Activated naive CD4-positive, alpha-beta T cell treated with anti-CD3 and anti-CD28 coated beads for 36 hours (primary cell): ENCODE measurements around the gene CHD6. TPM values are rescaled to one million over a fixed set of nuclear protein-coding genes. Genes with fewer than 3 reads are reported as not detected.

Source experiments
- CTCF ChIA-PET: fragments of 350-600 bp; sonication (Branson Sonifier 250); formaldehyde crosslinking; loops from one replicate; lab custom pipeline; 2021; ENCODE audit warnings: antibody characterized with exemption; lab: Charles Lee
- DNase-seq: peaks from one replicate; pipeline ENCODE4 v3.0.0-alpha.2; 2020
- H3K27ac Mint-ChIP-seq: one replicate; pipeline ENCODE4 v1.8.0; 2021; ENCODE audit warnings: mild to moderate bottlenecking, mixed read lengths
- H3K27me3 Mint-ChIP-seq: one replicate; pipeline ENCODE4 v1.8.0; 2021; ENCODE audit warnings: low read depth, mixed read lengths
- H3K36me3 Mint-ChIP-seq: one replicate; pipeline ENCODE4 v1.8.0; 2021; ENCODE audit warnings: low read depth, mixed read lengths
- H3K4me1 Mint-ChIP-seq: one replicate; pipeline ENCODE4 v1.8.0; 2021; ENCODE audit warnings: low read depth, mixed read lengths
- H3K4me3 Mint-ChIP-seq: one replicate; pipeline ENCODE4 v1.8.0; 2021; ENCODE audit warnings: mild to moderate bottlenecking, moderate library complexity, mixed read lengths
- H3K9me3 Mint-ChIP-seq: one replicate; pipeline ENCODE4 v1.8.0; 2021; ENCODE audit warnings: mixed read lengths
- intact Hi-C: fragments of 100-400 bp; cut with micrococcal nuclease; formaldehyde crosslinking; loops from one replicate; pipeline ENCODE4 v1.15.1; 2023
- total RNA-seq, 2 experiments: library from RNA; stranded (reverse); gene quantifications; one replicate each; pipeline ENCODE4 v1.2.3, GENCODE V29; 2021

Gene CHD6
- total RNA-seq, 2 experiments from 2014 or later, result 30.1 to 31.8 TPM

DNA sequence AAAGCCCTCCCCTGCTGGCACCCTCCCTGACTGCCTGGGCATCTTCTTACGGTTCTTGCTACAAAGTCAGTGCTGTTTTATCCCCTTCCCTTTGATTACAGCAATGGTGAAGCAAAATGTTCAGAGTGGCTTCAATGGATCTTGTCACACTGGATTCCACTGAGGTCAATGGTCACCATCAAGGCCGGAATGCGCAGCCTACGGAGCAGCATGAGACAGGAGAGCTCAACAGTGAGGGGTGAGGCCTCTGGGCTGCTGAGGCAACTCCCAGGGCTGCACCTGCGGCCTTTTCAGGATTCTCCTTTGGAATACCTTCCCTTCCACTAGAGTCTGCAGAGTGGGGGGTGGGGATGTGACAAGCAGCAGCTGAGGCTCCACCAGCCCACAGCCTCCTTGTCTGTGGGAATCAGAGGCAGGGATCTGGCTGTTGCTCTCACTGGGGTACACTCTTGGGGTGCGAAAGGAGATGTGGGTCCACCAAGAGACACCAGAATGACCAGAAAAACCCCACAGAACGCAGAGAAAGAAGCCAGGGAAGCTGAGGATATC is 211.2 kb downstream of the CHD6 start:
- Mint-ChIP-seq H3K9me3 (no peaks in the 10 kb centered on the region), H3K27ac (no peak overlapping the region), H3K4me3 (no peak overlapping the region), H3K36me3 (peaks cover 16% of the 10 kb centered on the region), H3K27me3 (no peaks in the 10 kb centered on the region), H3K4me1 (peaks cover 12% of the 10 kb centered on the region)
- intact Hi-C loops, result no loop called here
- no peak for DNase-seq
- CTCF ChIA-PET, result interaction anchor here (0.7 to 1.2 kb wide), 2 partner anchors 22 to 95 kb away, joined by 3 read pairs; no protein-coding TSS in a partner anchor

DNA sequence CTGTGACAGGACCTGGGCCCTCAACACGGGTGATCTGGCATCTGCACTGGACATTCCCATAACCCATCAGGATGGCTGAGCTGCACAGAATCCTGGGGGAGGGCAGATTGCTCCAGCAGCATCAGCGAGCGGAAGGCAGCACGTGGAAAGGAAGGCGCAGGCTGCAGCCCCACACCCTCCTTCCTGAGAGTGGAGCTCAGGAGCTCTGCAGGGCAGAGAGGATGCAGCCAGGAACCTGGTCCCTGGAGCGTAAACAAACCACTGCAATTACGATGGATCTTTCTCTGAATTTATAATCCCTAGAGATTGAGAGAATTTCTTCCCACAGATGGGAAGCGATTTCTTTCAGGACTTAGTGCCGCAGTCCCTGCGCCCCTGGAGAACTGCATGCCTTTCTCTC is 211.8 kb downstream of the CHD6 start:
- no peak overlapping the region for H3K27ac Mint-ChIP-seq
- no peaks in the 10 kb centered on the region for H3K27me3 Mint-ChIP-seq
- peaks cover 16% of the 10 kb centered on the region for H3K36me3 Mint-ChIP-seq
- intact Hi-C loops, result no loop called here
- peaks cover 12% of the 10 kb centered on the region for H3K4me1 Mint-ChIP-seq
- H3K9me3 Mint-ChIP-seq, result no peaks in the 10 kb centered on the region
- no peak overlapping the region for H3K4me3 Mint-ChIP-seq
- DNase-seq, result no peak
- CTCF ChIA-PET, result no interaction called here

DNA sequence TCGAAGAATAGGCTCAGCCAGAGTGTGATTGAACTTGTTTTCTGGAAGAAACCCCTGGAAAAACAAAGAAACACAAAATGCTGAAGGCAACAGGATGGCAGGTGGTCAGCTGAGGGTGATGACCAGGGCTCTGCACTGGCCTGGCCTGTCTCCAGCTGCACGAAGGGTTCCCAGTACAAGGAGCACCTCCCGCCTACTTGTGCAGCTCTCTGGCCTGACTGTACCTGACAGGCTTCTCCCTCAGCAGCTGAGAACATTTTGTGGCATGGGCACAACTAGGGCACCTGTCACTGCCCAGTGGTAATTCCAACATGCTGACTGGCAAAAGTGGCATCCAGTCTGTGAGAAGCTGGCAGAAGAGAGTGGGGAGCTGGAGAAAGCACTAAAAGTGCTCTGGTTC is 212.7 kb downstream of the CHD6 start:
- Mint-ChIP-seq H3K4me1 (peaks cover 12% of the 10 kb centered on the region), H3K4me3 (no peak overlapping the region), H3K9me3 (no peaks in the 10 kb centered on the region), H3K36me3 (peaks cover 12% of the 10 kb centered on the region), H3K27me3 (no peaks in the 10 kb centered on the region), H3K27ac (no peak overlapping the region)
- DNase-seq, result no peak
- CTCF ChIA-PET, result no interaction called here
- intact Hi-C loops, result no loop called here

DNA sequence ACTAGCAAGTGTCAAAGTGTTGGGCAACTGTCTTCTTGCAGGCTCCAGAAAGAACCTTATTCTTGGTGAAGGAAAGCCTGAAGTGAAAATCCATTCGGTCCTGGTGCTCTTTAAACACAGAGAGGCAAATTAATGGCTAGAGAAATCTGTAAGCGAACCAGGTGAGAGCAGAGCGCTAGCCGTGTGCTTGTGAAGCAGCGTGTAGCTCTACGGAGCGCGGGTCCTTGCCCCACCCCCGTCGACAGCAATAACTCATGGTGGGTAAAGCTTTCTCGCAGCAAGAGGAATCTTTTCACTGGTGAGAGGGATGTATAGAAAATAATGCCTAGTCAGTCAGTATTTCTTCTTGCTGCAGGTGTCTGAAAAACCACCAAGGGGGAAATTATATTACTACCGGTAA is 214.6 kb downstream of the CHD6 start:
- no peak overlapping the region for H3K27ac Mint-ChIP-seq

DNA sequence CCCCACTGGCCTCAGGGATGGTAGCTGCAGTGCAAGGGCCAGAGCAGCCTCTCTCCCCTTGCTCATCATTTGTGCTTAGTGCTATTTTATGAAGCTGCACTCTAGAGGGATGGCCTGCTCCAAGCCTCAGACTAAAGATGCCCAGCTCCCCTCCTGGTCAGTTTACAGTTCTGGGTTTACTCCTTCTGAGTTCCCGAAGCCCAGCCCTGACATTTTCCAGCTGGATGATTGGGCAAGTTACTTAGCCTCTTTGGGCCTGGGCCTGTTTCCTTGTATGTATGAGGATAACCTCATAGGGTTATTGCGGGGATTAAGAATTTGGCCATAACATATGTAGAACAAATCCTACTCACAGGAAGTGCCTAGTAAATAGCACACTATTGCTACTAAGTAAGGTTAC is 219.8 kb downstream of the CHD6 start:
- H3K4me3 Mint-ChIP-seq, result no peak overlapping the region
- H3K9me3 Mint-ChIP-seq, result no peaks in the 10 kb centered on the region
- no peak for DNase-seq
- no peaks in the 10 kb centered on the region for H3K27me3 Mint-ChIP-seq
- no peaks in the 10 kb centered on the region for H3K4me1 Mint-ChIP-seq
- intact Hi-C loops, result no loop called here
- H3K27ac Mint-ChIP-seq, result no peak overlapping the region
- no peaks in the 10 kb centered on the region for H3K36me3 Mint-ChIP-seq
- CTCF ChIA-PET, result no interaction called here

More for the DNA sequence above, 214.6 kb downstream of the CHD6 start:
- Mint-ChIP-seq H3K9me3 (no peaks in the 10 kb centered on the region), H3K4me1 (peaks cover 4% of the 10 kb centered on the region), H3K36me3 (peaks cover 8% of the 10 kb centered on the region), H3K4me3 (no peak overlapping the region), H3K27me3 (no peaks in the 10 kb centered on the region)
- CTCF ChIA-PET, result interaction anchor here (0.7 to 1.5 kb wide), 2 partner anchors 7 to 200 kb away, joined by 3 read pairs; no protein-coding TSS in a partner anchor
- intact Hi-C loops, result no loop called here
- DNase-seq, result no peak

DNA sequence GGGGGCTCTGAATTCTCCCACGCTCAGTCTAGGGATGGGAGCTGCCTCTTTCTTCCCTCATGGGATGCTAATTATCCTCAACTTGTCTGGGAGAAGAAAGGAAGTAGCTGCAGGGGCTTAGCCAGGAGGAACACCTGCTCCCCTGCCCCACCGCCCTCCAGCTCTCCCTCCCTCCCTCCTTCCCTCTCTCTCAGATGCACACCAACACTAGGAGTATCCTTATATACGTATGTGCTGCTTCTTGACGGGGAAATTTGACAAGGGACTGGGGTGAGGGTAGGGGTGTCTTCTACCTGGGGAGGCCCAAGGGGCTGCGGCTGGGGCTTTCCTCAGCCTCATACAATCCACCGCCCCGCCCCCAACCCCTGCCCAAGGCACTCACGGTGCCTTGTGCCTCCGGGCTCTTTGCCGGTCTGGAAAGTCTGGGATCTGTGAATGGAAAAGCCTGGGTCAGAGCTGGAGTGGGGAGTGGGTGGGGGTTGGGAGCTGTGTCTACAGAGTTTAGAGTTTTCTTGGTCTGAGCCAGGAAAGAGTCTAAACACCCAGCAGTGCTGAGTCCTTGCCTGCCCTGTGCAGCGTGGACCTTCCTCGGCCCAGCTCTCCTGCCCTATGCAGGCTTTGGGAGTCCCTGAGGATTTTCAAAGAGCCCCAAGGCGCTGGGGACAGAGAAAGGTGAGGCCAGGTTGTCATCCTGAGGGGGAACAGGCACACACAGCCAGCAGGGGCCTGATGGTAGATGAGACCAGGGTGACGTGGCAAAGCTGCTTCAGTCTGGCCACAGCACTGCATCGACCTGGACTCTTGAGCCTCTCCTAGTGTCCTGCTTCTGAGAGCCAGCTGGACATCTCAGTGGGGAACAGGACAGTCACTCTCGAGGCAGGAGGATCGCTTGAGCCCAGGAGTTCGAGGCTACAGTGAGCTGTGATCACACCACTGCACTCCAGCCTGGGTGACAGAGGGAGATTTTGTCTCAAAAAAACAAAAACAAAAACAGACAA is 222.2 kb downstream of the CHD6 start:
- no peaks in the 10 kb centered on the region for H3K4me1 Mint-ChIP-seq
- no peak overlapping the region for H3K4me3 Mint-ChIP-seq
- intact Hi-C loops, result no loop called here
- DNase-seq, result no peak
- H3K9me3 Mint-ChIP-seq, result no peaks in the 10 kb centered on the region
- no peaks in the 10 kb centered on the region for H3K36me3 Mint-ChIP-seq
- H3K27me3 Mint-ChIP-seq, result no peaks in the 10 kb centered on the region
- H3K27ac Mint-ChIP-seq, result no peak overlapping the region
- CTCF ChIA-PET, result interaction anchor here (0.7 kb wide), 1 partner anchor 23 kb away, joined by 3 read pairs; no protein-coding TSS in a partner anchor

DNA sequence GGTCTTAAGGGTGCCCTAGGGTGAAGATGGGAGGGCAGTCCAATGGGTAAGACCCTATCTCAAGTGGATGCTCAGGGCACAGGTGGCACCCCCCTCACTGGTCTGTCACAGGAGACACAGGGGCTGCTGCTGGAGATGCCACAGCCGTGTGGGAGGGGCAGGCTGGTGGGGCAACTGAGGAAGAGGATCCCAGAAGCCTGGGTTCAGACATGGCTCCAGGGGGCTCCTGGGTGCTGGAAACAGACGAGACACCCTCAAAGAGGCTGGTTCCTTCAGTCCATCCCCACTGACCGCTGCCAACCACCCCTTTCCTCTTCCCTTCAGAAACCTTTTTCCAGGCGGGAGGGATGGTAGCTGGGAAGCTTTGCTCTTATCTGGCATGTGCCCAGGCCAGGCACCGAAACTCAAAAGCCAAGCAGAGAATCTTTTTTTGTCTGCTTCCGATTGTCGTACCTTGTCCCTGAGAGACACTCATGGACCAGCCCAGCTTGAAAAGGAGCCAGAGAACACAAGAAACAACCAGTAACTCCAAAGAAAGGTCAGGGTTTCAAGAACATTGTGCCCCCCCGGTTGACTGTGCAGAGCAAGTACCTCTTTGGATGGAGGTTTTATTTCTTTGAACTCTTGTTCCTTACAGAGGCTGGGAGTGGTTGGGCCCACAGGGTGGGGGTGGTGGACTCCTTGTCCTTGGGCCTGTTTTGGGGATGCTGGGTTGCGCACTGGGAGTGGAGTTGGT is 223.1 kb downstream of the CHD6 start:
- intact Hi-C loops, result no loop called here
- no peaks in the 10 kb centered on the region for H3K4me1 Mint-ChIP-seq
- CTCF ChIA-PET, result no interaction called here
- no peaks in the 10 kb centered on the region for H3K9me3 Mint-ChIP-seq
- H3K27ac Mint-ChIP-seq, result no peak overlapping the region
- no peaks in the 10 kb centered on the region for H3K36me3 Mint-ChIP-seq
- H3K27me3 Mint-ChIP-seq, result no peaks in the 10 kb centered on the region
- no peak for DNase-seq
- no peak overlapping the region for H3K4me3 Mint-ChIP-seq

DNA sequence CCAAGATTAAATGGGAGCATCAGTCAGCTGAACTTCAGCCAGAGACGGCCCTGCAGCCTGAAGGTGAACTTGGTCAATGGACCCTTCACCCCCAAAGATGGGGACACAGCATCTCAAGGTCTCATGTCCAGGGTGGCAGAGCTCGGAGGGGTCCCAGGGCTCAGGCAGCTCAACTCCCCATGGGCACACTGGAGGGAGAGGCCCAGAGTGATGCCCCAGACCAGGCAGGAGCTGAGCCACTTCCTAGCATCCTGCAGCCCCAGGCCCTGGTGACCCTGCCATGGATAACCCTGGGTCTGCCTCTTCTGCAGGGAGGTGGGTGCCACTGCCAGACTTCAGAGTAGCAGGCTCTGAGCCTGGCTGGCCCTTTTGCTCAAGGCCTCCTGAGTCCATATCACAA is 224.1 kb downstream of the CHD6 start:
- no peak overlapping the region for H3K4me3 Mint-ChIP-seq
- CTCF ChIA-PET, result no interaction called here
- no peak for DNase-seq
- no peaks in the 10 kb centered on the region for H3K9me3 Mint-ChIP-seq
- H3K4me1 Mint-ChIP-seq, result no peaks in the 10 kb centered on the region
- no peaks in the 10 kb centered on the region for H3K27me3 Mint-ChIP-seq
- intact Hi-C loops, result no loop called here
- H3K36me3 Mint-ChIP-seq, result no peaks in the 10 kb centered on the region
- no peak overlapping the region for H3K27ac Mint-ChIP-seq

DNA sequence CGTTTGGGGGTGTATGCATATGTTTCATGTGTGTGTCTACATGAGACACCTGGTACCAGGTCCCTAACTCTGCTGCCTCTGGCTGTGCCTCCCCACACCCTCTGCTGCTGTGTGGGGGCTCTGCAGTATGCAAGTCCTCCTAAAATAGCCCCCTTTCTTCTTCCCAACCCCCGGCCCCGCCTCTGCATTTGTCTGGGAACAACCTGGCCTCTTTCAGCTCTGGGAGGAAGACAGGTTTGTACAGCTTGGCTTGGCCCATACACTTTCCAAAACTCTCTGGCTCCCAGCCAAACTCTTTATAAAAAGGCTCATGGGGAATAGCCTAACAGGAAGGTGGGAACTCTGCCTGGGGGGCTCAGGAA is 224.5 kb downstream of the CHD6 start:
- no peaks in the 10 kb centered on the region for H3K9me3 Mint-ChIP-seq
- no peak overlapping the region for H3K27ac Mint-ChIP-seq
- no peak for DNase-seq
- no peak overlapping the region for H3K4me3 Mint-ChIP-seq
- H3K36me3 Mint-ChIP-seq, result no peaks in the 10 kb centered on the region
- H3K27me3 Mint-ChIP-seq, result no peaks in the 10 kb centered on the region
- CTCF ChIA-PET, result no interaction called here
- intact Hi-C loops, result no loop called here
- H3K4me1 Mint-ChIP-seq, result no peaks in the 10 kb centered on the region

DNA sequence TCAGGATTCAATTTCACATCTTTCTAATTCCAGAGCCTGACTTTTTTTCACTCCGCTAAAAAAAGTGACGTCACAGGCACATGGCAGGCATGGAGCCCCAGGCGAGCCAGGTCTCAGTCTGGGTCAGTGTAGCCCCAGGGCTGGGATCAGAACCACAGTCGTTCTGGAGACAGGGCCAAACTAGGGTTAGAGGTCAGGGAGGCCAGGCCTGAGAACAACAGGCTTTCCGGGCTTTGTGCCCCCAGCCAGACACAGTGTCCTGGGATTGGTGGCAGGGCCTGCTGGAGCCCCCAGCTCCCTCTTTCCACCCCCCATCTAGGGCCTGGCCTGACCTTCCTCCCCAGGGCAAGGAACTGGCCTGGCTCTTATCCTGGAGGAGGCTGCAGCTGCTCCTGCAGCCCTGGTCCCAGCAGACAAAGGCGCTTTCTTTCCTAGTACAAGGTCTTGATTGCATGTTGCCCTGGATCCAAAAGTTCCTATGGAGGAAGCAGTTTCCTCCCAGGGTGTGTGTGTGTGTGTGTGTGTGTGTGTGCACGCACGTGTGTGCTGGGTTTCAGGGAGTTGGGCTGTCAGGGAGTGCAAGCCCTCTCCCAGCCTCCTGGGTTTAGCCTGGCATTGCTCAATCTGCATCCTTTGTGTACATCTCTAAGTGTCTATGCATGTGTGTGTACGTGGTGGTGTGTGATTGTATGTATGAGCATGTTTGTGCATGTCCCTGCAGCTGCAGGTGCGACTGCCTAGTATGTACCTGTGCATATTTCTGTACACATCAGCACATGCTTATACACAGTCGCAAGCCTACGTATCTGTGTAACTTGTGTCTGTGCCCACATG is 225.1 kb downstream of the CHD6 start:
- no peaks in the 10 kb centered on the region for H3K27me3 Mint-ChIP-seq
- DNase-seq, result no peak
- no peak overlapping the region for H3K4me3 Mint-ChIP-seq
- H3K36me3 Mint-ChIP-seq, result no peaks in the 10 kb centered on the region
- H3K4me1 Mint-ChIP-seq, result no peaks in the 10 kb centered on the region
- no peaks in the 10 kb centered on the region for H3K9me3 Mint-ChIP-seq
- intact Hi-C loops, result no loop called here
- H3K27ac Mint-ChIP-seq, result no peak overlapping the region
- CTCF ChIA-PET, result no interaction called here

DNA sequence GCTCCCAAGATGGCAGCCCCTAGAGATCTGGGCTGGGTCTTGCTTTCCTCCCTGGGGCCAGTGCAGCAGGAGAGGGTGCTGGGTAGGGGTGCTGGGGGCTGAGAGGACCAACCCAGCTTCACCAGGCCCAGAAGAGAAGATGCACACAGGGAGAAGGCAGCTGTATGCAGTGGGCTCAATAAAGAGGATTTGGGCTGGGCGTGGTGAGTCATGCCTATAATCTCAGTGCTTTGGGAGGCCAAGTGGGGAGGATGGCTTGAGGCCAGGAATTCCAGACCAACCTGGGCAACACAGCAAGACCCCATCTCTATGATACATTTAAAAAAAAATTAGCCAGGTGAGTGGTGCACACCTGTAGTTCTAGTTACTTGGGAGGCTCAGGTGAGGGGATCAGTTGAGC is 225.9 kb downstream of the CHD6 start:
- no peaks in the 10 kb centered on the region for H3K9me3 Mint-ChIP-seq
- intact Hi-C loops, result no loop called here
- H3K4me3 Mint-ChIP-seq, result no peak overlapping the region
- H3K27me3 Mint-ChIP-seq, result no peaks in the 10 kb centered on the region
- H3K36me3 Mint-ChIP-seq, result no peaks in the 10 kb centered on the region
- H3K4me1 Mint-ChIP-seq, result no peaks in the 10 kb centered on the region
- CTCF ChIA-PET, result no interaction called here
- H3K27ac Mint-ChIP-seq, result no peak overlapping the region
- no peak for DNase-seq

DNA sequence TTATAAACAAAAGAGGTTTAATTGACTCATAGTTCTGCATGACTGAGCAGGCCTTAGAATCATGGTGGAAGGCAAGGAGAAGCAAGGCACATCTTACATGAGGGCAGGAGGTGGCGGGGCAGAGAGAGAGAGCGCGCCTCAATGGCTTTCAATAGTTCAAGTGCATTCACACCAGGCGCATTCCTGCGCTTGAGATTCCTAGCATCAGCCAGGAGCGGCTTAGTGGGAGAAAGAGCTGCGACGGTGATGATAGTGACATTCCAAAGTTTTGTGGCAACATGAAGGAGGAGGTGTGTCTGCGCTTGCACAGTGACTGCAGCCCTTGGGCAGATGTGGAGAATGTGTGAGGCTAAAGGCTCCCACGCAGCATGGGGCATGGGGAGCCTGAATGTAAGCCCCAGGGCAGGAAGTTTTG is 226.6 kb downstream of the CHD6 start:
- DNase-seq, result no peak
- Mint-ChIP-seq H3K9me3 (no peaks in the 10 kb centered on the region), H3K27me3 (no peaks in the 10 kb centered on the region), H3K27ac (no peak overlapping the region), H3K4me1 (no peaks in the 10 kb centered on the region), H3K4me3 (no peak overlapping the region), H3K36me3 (no peaks in the 10 kb centered on the region)
- intact Hi-C loops, result no loop called here
- CTCF ChIA-PET, result no interaction called here
